Fibroblast of the aortic adventitia (primary cell): ENCODE measurements around the gene STAT1. TPM values are rescaled to one million over a fixed set of nuclear protein-coding genes. Genes with fewer than 3 reads are reported as not detected.
A peak's percentile ranks its signal among the peaks of the same experiment; 100 is the strongest.

ENCODE experiments used
- DNase-seq: peaks from one replicate; pipeline ENCODE4 v3.0.0-alpha.2; 2010; ENCODE audit warnings: low read depth
- H3K4me3 ChIP-seq: 2 replicates; pipeline ENCODE4 v1.5.1; 2011; ENCODE audit warnings: low read depth, mild to moderate bottlenecking, control low read depth, low read length, moderate library complexity
- total RNA-seq: library from RNA; depleted of rRNA; stranded (reverse); fragments of >200 nt; gene quantifications from 2 replicates; pipeline ENCODE4 v1.2.3, GENCODE V29; 2012; ENCODE audit warnings: low replicate concordance
- TF ChIP-seq, protein P1 (sequence below): IDR thresholded peaks from 2 replicates; pipeline ENCODE4 v1.5.1; 2011; ENCODE audit warnings: mild to moderate bottlenecking, low read length, control low read depth, inconsistent platforms; ENCODE audit not compliant: insufficient read depth

Gene STAT1
- total RNA-seq, 1 donor: 122 TPM

GRCh38 chr2:190948671-190949070 lies 65.3 kb downstream of the STAT1 start:
- no peak overlapping the region for H3K4me3 ChIP-seq
- peak; percentile 53 for DNase-seq
- TF ChIP-seq, protein P1, sequence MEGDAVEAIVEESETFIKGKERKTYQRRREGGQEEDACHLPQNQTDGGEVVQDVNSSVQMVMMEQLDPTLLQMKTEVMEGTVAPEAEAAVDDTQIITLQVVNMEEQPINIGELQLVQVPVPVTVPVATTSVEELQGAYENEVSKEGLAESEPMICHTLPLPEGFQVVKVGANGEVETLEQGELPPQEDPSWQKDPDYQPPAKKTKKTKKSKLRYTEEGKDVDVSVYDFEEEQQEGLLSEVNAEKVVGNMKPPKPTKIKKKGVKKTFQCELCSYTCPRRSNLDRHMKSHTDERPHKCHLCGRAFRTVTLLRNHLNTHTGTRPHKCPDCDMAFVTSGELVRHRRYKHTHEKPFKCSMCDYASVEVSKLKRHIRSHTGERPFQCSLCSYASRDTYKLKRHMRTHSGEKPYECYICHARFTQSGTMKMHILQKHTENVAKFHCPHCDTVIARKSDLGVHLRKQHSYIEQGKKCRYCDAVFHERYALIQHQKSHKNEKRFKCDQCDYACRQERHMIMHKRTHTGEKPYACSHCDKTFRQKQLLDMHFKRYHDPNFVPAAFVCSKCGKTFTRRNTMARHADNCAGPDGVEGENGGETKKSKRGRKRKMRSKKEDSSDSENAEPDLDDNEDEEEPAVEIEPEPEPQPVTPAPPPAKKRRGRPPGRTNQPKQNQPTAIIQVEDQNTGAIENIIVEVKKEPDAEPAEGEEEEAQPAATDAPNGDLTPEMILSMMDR: no peak

GRCh38 chr2:190947711-190948251 lies 66.2 kb downstream of the STAT1 start:
- TF ChIP-seq, protein P1: peak; percentile 37
- DNase-seq: peak; percentile 89
- H3K4me3 ChIP-seq: peak overlapping the region; percentile 11

DNA sequence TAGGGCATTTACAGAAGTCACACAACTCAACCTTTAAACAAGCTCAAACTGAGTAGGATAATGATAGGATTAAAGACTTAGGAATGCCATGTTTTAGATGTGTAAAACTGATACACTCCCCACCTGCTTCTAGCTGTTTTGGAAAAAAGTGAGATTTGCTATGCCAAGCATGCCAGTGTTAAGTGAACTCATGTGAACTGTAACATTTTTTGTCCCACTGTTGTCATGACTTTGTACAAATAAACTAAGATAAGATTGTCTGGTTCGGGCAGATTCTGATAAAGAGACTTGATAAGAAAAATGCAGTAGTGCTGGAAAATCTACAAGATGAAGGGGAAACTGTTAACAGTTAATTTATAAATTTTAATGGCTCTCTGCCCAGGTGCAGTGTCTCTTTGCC lies 66.8 kb downstream of the STAT1 start:
- DNase-seq: peak; percentile 75
- H3K4me3 ChIP-seq: no peak overlapping the region
- TF ChIP-seq, protein P1: no peak

DNA sequence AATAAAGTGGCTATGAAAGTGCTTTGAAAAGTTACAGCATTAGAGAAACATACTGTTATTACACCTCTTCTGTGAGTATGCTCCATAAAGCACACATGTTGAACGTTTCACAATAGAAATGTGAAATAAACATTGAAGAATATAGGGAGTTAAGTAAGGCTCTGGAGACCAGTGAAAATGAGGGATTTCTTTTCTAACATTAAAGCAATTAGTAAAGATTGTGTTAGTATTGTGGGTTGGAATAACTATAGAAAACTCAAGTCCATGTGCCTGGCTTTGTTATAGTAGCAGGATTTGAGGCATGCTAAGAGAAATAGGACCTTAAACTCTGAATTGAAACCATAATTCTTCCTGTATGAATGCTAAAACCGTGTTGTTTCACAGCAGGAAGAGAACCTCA lies 70.3 kb downstream of the STAT1 start:
- no peak for DNase-seq
- TF ChIP-seq, protein P1: no peak
- no peak overlapping the region for H3K4me3 ChIP-seq

GRCh38 chr2:190942697-190943096 lies 71.3 kb downstream of the STAT1 start:
- TF ChIP-seq, protein P1: no peak
- H3K4me3 ChIP-seq: no peak overlapping the region
- DNase-seq: no peak

GRCh38 chr2:190941571-190941970 lies 72.4 kb downstream of the STAT1 start:
- TF ChIP-seq, protein P1: no peak
- H3K4me3 ChIP-seq: no peak overlapping the region
- no peak for DNase-seq

GRCh38 chr2:190940454-190940853 lies 73.5 kb downstream of the STAT1 start:
- TF ChIP-seq, protein P1: no peak
- H3K4me3 ChIP-seq: no peak overlapping the region
- DNase-seq: no peak
